ENCODE results near the gene CXADR.

DNA sequence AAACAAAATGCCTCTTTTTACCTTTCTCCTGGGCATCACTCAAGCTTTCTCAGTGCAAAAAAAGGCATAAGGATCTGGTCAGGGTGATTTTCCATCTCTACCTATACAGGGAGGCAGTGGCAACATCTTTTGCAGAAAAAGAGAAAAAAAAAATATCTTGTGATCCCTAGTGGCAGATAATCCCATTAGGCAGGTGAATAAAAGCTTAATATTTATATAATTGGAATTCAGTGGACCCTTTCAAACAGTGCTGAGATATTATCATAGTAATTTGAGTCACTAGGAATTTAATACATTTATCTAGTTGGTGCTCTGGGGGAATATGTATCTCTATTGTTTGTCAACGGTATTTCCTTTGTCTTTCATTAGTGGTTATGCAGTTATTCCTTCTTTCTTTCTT is 29.9 kb upstream of the CXADR start:
- TF ChIP-seq, protein P1, sequence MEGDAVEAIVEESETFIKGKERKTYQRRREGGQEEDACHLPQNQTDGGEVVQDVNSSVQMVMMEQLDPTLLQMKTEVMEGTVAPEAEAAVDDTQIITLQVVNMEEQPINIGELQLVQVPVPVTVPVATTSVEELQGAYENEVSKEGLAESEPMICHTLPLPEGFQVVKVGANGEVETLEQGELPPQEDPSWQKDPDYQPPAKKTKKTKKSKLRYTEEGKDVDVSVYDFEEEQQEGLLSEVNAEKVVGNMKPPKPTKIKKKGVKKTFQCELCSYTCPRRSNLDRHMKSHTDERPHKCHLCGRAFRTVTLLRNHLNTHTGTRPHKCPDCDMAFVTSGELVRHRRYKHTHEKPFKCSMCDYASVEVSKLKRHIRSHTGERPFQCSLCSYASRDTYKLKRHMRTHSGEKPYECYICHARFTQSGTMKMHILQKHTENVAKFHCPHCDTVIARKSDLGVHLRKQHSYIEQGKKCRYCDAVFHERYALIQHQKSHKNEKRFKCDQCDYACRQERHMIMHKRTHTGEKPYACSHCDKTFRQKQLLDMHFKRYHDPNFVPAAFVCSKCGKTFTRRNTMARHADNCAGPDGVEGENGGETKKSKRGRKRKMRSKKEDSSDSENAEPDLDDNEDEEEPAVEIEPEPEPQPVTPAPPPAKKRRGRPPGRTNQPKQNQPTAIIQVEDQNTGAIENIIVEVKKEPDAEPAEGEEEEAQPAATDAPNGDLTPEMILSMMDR (IDR thresholded peaks at IDR 0.05; ENCODE audit: insufficient read depth, low read length): no peak
- TF ChIP-seq POLR2AphosphoS5 (IDR thresholded peaks at IDR 0.05; ENCODE audit: low read depth) (no peak), SPI1 (IDR thresholded peaks at IDR 0.05; ENCODE audit: borderline replicate concordance, low read depth) (no peak)
- TF ChIP-seq, protein P2, sequence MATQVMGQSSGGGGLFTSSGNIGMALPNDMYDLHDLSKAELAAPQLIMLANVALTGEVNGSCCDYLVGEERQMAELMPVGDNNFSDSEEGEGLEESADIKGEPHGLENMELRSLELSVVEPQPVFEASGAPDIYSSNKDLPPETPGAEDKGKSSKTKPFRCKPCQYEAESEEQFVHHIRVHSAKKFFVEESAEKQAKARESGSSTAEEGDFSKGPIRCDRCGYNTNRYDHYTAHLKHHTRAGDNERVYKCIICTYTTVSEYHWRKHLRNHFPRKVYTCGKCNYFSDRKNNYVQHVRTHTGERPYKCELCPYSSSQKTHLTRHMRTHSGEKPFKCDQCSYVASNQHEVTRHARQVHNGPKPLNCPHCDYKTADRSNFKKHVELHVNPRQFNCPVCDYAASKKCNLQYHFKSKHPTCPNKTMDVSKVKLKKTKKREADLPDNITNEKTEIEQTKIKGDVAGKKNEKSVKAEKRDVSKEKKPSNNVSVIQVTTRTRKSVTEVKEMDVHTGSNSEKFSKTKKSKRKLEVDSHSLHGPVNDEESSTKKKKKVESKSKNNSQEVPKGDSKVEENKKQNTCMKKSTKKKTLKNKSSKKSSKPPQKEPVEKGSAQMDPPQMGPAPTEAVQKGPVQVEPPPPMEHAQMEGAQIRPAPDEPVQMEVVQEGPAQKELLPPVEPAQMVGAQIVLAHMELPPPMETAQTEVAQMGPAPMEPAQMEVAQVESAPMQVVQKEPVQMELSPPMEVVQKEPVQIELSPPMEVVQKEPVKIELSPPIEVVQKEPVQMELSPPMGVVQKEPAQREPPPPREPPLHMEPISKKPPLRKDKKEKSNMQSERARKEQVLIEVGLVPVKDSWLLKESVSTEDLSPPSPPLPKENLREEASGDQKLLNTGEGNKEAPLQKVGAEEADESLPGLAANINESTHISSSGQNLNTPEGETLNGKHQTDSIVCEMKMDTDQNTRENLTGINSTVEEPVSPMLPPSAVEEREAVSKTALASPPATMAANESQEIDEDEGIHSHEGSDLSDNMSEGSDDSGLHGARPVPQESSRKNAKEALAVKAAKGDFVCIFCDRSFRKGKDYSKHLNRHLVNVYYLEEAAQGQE (IDR thresholded peaks at IDR 0.05; ENCODE audit: insufficient replicate concordance, low read depth): no peak

All from HL-60 (cell line).